B cell (primary cell): ENCODE data around the gene PRR4. TPM values are rescaled to one million over a fixed set of nuclear protein-coding genes. Genes with fewer than 3 reads are reported as not detected.

Source experiments
- ATAC-seq: fragments of 200-7000 bp; cut with Tn5 transposase; one replicate; pipeline ENCODE4 v1.10.0; 2021; ENCODE audit warnings: low read depth, mild to moderate bottlenecking, moderate number of reproducible peaks, moderate library complexity
- CTCF ChIA-PET: fragments of 350-600 bp; sonication (Branson Sonifier 250); formaldehyde crosslinking; loops from one replicate; lab custom pipeline; 2021; ENCODE audit warnings: antibody characterized with exemption, inconsistent platforms; lab: Charles Lee
- POLR2A ChIA-PET: fragments of 350-600 bp; sonication (Branson Sonifier 250); formaldehyde crosslinking; loops from one replicate; lab custom pipeline; 2021; ENCODE audit warnings: antibody characterized with exemption; lab: Charles Lee
- DNase-seq: peaks from one replicate; pipeline ENCODE4 v3.0.0; 2013
- H2AFZ ChIP-seq: 2 replicates; pipeline ENCODE4 v1.6.1; 2012; ENCODE audit warnings: mild to moderate bottlenecking, low read depth, low read length; ENCODE audit not compliant: insufficient read depth, poor library complexity, severe bottlenecking
- H3K27ac ChIP-seq, 2 donors: 1 replicate in 1 of 2; 2 replicates in 1 of 2; pipeline ENCODE4 v1.5.1; 2012 to 2013; ENCODE audit warnings: low read length in 2 of 2, mild to moderate bottlenecking in 2 of 2, moderate library complexity in 1 of 2
- H3K27me3 ChIP-seq, 4 experiments: fragments of 200-600 bp in 1 of 4; sonication (generic) in 1 of 4; replicated peaks in 1 of 4; 1 replicate in 2 of 4; 2 replicates in 2 of 4; pipeline versions ENCODE4 v1.6.1 to v1.7.0; 2013 to 2016; ENCODE audit warnings: low read length in 3 of 4, mild to moderate bottlenecking in 2 of 4, mixed read lengths in 1 of 4, moderate library complexity in 1 of 4; ENCODE audit not compliant: insufficient read depth in 4 of 4, control insufficient read depth in 3 of 4; ENCODE audit errors: control extremely low read depth in 1 of 4
- H3K36me3 ChIP-seq, 2 experiments: replicated peaks in 1 of 2; 1 replicate in 1 of 2; 2 replicates in 1 of 2; pipeline versions ENCODE4 v1.6.1 to v1.7.1; 2013; ENCODE audit warnings: low read length in 1 of 2; ENCODE audit not compliant: insufficient read depth in 2 of 2, control insufficient read depth in 1 of 2; ENCODE audit errors: control extremely low read depth in 1 of 2, extremely low read depth in 1 of 2
- H3K4me1 ChIP-seq, 2 donors: fragments of 200-600 bp in 1 of 2; sonication (generic) in 1 of 2; 1 replicate in 1 of 2; 2 replicates in 1 of 2; pipeline versions ENCODE4 v1.5.1 to v1.6.1; 2013 to 2017; ENCODE audit warnings: low read length in 2 of 2; ENCODE audit not compliant: control insufficient read depth in 2 of 2, insufficient read depth in 2 of 2
- H3K4me2 ChIP-seq: replicated peaks from 2 replicates; pipeline ENCODE3; 2012; ENCODE audit warnings: mild to moderate bottlenecking, low read depth, low read length; ENCODE audit not compliant: poor library complexity, severe bottlenecking
- H3K4me3 ChIP-seq, 5 experiments: fragments of 200-600 bp in 1 of 5; sonication (generic) in 1 of 5; 1 replicate in 3 of 5; 2 replicates in 2 of 5; pipeline versions ENCODE4 v1.5.1 to v1.7.0; 2011 to 2016; ENCODE audit warnings: low read length in 4 of 5, mild to moderate bottlenecking in 4 of 5, low read depth in 2 of 5, control low read depth in 1 of 5, moderate library complexity in 1 of 5; ENCODE audit not compliant: insufficient read depth in 1 of 5; ENCODE audit errors: control extremely low read depth in 1 of 5, extremely low read depth in 1 of 5
- H3K79me2 ChIP-seq: fragments of 200-600 bp; sonication (generic); one replicate; pipeline ENCODE4 v1.6.0; 2016; ENCODE audit warnings: low read length; ENCODE audit not compliant: control insufficient read depth, insufficient read depth
- H3K9ac ChIP-seq: fragments of 200-600 bp; sonication (generic); 2 replicates; pipeline ENCODE4 v1.6.1; 2017; ENCODE audit warnings: mild to moderate bottlenecking, low read length, moderate library complexity
- H3K9me3 ChIP-seq, 3 donors: one replicate each; pipeline versions ENCODE4 v1.6.1 to v1.7.1; 2013; ENCODE audit warnings: low read length in 2 of 3; ENCODE audit not compliant: control insufficient read depth in 2 of 3, insufficient read depth in 1 of 3; ENCODE audit errors: control extremely low read depth in 1 of 3
- H4K20me1 ChIP-seq: 2 replicates; pipeline ENCODE4 v1.6.0; 2012; ENCODE audit warnings: mild to moderate bottlenecking, low read length; ENCODE audit not compliant: insufficient read depth, control insufficient read depth, poor library complexity, severe bottlenecking
- H3K27ac Mint-ChIP-seq: one replicate; pipeline ENCODE4 v1.8.0; 2021; ENCODE audit warnings: mixed read lengths
- H3K27me3 Mint-ChIP-seq: one replicate; pipeline ENCODE4 v1.8.0; 2021; ENCODE audit warnings: mixed read lengths
- H3K4me1 Mint-ChIP-seq: one replicate; pipeline ENCODE4 v1.8.0; 2021; ENCODE audit warnings: mixed read lengths
- H3K4me3 Mint-ChIP-seq: one replicate; pipeline ENCODE4 v1.8.0; 2021; ENCODE audit warnings: mixed read lengths
- H3K9me3 Mint-ChIP-seq: one replicate; pipeline ENCODE4 v1.8.0; 2022; ENCODE audit warnings: mixed read lengths; ENCODE audit not compliant: insufficient read depth
- EZH2 ChIP-seq: IDR thresholded peaks from 2 replicates; pipeline ENCODE4 v1.6.1; 2012; ENCODE audit warnings: borderline replicate concordance, low read depth, mild to moderate bottlenecking, moderate library complexity, low read length; ENCODE audit not compliant: insufficient read depth, poor library complexity, severe bottlenecking
- WGBS: methylation state at CpG from one replicate; pipeline ENCODE4 v1.1.5; 2013; ENCODE audit warnings: missing lambda C conversion rate; ENCODE audit not compliant: insufficient coverage; 5-methylcytosine and 5-hydroxymethylcytosine counted together
- intact Hi-C: fragments of 100-400 bp; cut with micrococcal nuclease; formaldehyde crosslinking; loops from one replicate; pipeline ENCODE4 v1.10.0; 2022
- polyA plus RNA-seq: library from polyadenylated mRNA; depleted of rRNA; stranded (reverse); fragments of >200 nt; gene quantifications from 2 replicates; pipeline ENCODE4 v1.2.3, GENCODE V29; 2012
- total RNA-seq, 2 donors: library from RNA; stranded (reverse); fragments of 120-200 nt in 1 of 2; gene quantifications; 1 replicate in 1 of 2; 2 replicates in 1 of 2; pipeline versions ENCODE4 v1.2.3 to v1.2.4, GENCODE V29; 2013 to 2022
- TF ChIP-seq, protein P1 (sequence below): fragments of 200-600 bp; IDR thresholded peaks from one replicate; pipeline ENCODE4 v1.8.0; 2022; ENCODE audit warnings: antibody characterized with exemption, mild to moderate bottlenecking

The PRR4 gene
- total and polyA plus RNA-seq, 2 donors (not counting 1 experiment from before 2014, with no cell fraction given): 1.8 to 1.9 TPM

DNA sequence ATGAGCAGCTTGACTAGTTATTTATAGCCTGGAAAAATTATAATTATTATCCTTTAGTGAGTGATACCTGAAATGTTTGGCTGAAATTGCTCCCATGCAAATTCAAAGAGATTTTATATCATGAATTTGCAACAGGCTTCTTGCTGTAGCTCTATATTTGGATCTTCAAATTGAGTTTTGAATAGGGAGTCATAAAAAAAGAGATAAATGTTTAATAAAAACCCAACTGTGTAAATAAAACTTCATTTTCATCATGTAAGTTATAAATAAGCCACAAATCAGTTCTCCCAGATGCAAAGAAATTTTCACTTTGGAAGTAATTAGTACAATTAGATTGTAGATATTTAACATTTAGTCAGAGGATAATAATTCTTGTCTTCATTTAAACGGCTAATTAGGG, 42.1 kb downstream of the PRR4 start, which contains the start of gene TAS2R8:
Gene TAS2R8 (minus strand): TSS at position 101 of the 400 bp plus-strand sequence. CDS start 306 bp downstream, outside the sequence.
- Histone ChIP-seq H3K9ac (no peak within 1 kb of the TSS), H3K27ac (no peak within 1 kb of the TSS), H3K4me2 (no peak within 1 kb of the TSS), H3K27me3 (no peaks in the 10 kb centered on the region), H2AFZ (no peak within 1 kb of the TSS), H3K4me3 (no peak within 1 kb of the TSS), H3K79me2 (no peaks in the 10 kb centered on the region), H3K4me1 (no peaks in the 10 kb centered on the region), H3K36me3 (no peaks in the 10 kb centered on the region), H3K9me3 (no peaks in the 10 kb centered on the region), H4K20me1 (no peaks in the 10 kb centered on the region)
- Mint-ChIP-seq H3K4me1 (no peaks in the 10 kb centered on the region), H3K9me3 (no peaks in the 10 kb centered on the region), H3K27ac (no peak within 1 kb of the TSS), H3K4me3 (no peak within 1 kb of the TSS), H3K27me3 (peaks cover 11% of the 10 kb centered on the region)
- ChIA-PET POLR2A (no interaction called here), CTCF (no interaction called here)
- DNase-seq (no peak), ATAC-seq (no peak)
- intact Hi-C loops: no loop called here
- no CpG with 5 or more reads among the region's 1 CpG for WGBS
- no peak for TF ChIP-seq EZH2
- TF ChIP-seq, protein P1, sequence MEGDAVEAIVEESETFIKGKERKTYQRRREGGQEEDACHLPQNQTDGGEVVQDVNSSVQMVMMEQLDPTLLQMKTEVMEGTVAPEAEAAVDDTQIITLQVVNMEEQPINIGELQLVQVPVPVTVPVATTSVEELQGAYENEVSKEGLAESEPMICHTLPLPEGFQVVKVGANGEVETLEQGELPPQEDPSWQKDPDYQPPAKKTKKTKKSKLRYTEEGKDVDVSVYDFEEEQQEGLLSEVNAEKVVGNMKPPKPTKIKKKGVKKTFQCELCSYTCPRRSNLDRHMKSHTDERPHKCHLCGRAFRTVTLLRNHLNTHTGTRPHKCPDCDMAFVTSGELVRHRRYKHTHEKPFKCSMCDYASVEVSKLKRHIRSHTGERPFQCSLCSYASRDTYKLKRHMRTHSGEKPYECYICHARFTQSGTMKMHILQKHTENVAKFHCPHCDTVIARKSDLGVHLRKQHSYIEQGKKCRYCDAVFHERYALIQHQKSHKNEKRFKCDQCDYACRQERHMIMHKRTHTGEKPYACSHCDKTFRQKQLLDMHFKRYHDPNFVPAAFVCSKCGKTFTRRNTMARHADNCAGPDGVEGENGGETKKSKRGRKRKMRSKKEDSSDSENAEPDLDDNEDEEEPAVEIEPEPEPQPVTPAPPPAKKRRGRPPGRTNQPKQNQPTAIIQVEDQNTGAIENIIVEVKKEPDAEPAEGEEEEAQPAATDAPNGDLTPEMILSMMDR: no peak

DNA sequence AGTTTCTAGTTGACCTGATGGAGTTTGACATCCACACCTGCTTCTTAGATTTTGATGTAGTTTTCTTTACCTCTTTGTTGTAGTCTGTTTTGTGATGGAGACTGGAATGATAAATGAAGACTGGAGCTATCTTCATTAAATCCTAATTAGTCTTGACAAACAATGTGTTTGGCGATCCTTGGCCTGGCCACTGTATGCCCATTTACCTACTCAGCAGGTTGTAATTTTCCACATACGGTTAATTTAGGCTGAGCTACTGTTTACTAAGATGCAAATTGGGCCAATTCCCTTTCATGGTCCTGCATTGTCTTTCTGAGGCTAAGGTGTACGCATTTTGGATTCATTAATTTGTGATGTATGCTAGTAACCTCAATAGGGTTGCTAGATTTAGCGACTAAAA, 46.7 kb downstream of the PRR4 start, which contains the start of gene TAS2R7:
Gene TAS2R7 (minus strand): TSS at position 41 of the 400 bp plus-strand sequence. CDS start 57 bp downstream, outside the sequence.
- Histone ChIP-seq H4K20me1 (no peaks in the 10 kb centered on the region), H3K4me2 (no peak within 1 kb of the TSS), H3K79me2 (no peaks in the 10 kb centered on the region), H3K27ac (no peak within 1 kb of the TSS), H3K4me3 (no peak within 1 kb of the TSS), H3K9me3 (no peaks in the 10 kb centered on the region), H3K9ac (no peak within 1 kb of the TSS), H3K4me1 (no peaks in the 10 kb centered on the region), H3K36me3 (no peaks in the 10 kb centered on the region), H2AFZ (no peak within 1 kb of the TSS), H3K27me3 (peaks cover 0 to 5% (median 1%) of the 10 kb centered on the region in 4 experiments)
- Mint-ChIP-seq H3K9me3 (no peaks in the 10 kb centered on the region), H3K4me3 (no peak within 1 kb of the TSS), H3K27me3 (peaks cover 11% of the 10 kb centered on the region), H3K27ac (no peak within 1 kb of the TSS), H3K4me1 (no peaks in the 10 kb centered on the region)
- DNase-seq (no peak), ATAC-seq (no peak)
- intact Hi-C loops: no loop called here
- CTCF ChIA-PET: no interaction called here
- TF ChIP-seq EZH2: no peak
- TF ChIP-seq, protein P1: no peak
- POLR2A ChIA-PET: no interaction called here
- WGBS: 100% methylated on average over 2 of the region's 4 CpGs
